AG20443 (cell line): Measurements from ENCODE around the gene TREX2.

Experiments
- DNase-seq: peaks from one replicate; pipeline ENCODE4 v3.0.0; 2012; ENCODE audit warnings: low spot score, mixed read lengths

Gene TREX2

DNA sequence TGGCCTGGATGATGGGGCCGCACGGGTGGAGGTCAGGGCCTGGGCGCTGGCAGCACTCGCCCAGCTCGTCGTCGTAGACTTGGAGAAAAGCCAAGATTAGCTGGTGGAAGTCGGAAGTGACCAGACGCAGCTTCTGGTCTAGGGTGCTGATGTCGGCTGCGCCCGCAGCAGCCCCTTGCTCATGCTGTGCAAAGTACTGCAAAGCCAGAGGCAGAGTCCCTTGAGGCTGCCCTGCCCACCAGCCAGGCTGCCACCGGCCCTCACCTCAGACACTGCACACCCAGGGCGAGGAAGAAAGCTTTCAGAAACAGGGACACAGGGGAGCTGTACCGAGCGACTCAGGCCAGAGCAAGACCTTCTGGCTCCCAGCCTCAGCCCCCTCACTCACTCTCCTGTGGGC, 9.7 kb upstream of the TREX2 start:
- DNase-seq: no peak

GRCh38 chrX:153454901-153455550, 9.2 kb upstream of the TREX2 start:
- no peak for DNase-seq

- no peak for DNase-seq
Observed at GRCh38 chrX:153450949-153451277, 5.1 kb upstream of the TREX2 start.

DNA sequence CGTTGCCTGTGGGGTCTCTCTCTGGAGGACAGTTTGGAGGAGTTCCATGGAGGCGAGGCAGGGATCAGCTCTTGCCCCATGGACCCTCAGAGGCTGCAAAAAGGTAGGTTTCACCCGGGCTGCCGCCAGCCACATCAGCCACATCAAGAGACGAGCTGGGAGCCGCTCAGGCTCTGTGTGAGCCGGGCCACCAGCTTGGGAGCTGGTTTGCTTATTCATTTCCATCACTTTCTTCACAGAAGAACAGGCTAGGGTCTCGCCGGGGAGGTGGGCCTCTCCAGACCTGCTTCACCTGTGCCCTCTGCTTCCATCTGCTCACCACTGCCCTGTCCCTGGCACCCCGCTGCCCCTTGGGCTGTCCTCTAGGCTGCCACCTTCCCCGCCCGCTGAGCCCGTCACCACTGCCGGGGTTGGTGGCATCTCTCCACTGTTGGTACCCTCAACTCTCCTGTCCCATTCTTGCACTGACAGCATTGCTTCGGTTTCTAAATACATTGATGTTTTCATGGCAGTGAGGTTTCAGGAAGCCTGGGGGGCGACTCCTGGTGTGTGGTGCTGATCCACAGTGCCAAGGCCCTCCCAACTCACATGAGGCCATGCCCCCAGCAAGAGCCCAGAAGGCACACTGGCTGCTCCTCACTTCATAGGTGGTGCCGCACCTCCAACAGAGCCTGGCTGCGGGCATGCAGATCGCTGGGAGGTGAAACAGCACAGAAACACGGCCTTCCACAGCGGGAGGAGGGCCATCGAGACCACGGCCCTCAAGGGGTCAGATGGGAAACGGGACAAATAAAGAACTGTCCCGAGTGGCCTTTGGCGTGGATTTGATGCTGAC, 4.5 kb upstream of the TREX2 start:
- DNase-seq: no peak

DNA sequence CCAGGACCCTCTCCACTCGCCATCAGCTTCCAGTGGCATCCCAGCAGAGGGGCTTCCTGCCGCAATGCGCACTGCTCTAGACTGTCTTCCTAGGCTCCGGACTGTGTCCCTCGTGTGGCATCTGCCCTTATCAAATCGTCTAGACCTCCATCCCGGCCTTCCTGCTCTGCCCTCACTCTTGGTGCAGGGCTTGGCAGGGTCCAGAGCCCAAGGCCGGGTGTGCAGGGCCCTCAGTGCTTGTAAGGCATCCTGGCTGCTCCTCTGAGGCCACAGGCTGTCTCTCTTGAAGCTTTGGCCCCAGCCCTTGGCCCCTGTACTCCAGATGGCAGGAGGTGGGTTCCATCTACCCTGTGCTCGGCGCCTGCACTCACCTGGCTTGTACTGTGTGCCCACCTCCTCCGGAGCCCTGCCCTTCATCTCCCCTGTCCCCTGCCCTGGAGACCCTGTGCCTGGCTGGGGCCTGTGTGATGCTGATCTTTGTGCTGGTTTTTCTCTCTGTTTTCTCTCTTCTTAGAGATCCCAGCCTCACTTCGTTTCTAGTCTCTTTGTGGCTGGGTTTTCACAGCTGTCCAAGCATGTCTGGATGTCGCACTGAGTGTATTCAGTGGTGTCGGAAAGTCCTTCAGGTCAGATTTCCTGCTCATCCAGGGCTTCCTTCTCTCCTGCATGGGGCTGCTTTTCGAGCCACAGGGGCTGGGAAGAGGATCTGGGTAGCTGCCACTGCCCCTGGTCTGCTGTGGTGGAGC, 3.7 kb upstream of the TREX2 start:
- DNase-seq: no peak

GRCh38 chrX:153448556-153449367, 2.9 kb upstream of the TREX2 start:
- DNase-seq: peak; percentile 17

DNA sequence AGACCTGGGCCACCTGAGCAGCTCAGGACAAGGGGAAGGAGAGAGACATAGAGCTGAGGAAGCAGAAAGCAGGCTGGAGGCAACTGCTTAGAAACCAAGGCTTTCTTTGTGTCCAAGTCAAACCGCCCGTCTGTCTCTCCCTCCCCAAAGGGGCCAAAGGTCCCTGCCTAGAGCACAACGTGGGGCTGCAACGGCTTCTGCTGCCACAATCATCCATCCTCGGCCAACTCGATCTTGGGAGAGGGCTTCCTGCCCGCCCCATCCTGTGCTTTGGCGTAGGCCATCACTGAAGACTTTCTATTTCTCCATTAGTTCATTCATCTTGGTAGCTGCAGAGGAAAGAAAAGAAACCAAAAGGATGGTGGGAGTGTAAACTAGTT, 1.7 kb upstream of the TREX2 start:
- no peak for DNase-seq

GRCh38 chrX:153446950-153447580, 1.2 kb upstream of the TREX2 start:
- no peak for DNase-seq

DNA sequence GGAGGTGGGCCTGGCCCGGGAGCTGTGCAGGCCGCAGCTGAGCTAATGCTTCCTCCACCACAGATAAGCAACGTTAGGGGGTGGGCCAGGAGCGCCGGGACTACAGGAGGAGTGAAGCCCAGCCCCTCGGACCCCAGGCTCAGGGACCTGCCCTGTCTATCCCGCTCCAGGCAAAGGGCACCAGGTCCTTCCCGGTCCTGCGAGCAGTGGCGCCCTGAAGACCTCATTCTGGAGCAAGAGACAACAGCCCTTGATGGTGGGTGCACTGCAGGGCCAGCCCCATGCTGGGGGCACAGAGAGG, 730 bp upstream of the TREX2 start:
- DNase-seq: no peak

DNA sequence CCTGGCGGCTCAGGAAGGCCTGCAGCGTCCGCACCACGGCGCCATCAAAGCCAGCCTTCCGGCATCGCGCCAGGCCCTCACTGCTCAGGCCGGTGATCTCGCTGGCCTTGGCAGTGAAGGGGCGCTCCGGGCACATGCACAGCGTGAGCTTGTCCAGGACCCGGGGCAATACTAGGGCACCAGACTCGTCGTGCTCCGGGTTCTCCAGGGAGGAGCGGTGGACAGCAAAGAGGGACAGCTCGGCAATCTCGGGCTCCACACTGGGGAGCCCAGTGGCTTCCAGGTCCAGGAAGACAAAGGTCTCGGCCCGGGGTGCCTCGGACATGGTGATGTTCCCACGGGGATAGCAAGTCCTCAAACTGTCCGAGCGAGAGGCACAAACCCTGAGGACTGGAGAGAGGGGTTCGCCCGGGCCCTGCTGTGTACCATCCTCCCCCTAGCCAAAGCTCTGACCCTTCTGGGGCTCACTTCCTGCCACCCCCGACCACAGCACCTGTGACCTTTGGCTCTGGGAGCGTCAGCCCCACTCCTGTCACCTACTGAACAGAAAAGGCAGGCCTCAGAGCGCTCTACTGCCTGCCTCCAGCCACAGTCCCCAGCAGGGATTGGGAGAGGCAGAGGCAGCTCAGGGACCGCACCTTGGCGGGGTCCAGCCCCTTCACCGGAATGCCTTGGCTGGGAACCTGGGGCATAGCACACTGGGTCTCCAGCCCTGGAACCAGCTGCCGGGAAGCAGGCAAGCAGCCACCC, 575 bp downstream of the TREX2 start:
- DNase-seq: no peak

GRCh38 chrX:153444333-153445011, 1.4 kb downstream of the TREX2 start:
- DNase-seq: no peak

DNA sequence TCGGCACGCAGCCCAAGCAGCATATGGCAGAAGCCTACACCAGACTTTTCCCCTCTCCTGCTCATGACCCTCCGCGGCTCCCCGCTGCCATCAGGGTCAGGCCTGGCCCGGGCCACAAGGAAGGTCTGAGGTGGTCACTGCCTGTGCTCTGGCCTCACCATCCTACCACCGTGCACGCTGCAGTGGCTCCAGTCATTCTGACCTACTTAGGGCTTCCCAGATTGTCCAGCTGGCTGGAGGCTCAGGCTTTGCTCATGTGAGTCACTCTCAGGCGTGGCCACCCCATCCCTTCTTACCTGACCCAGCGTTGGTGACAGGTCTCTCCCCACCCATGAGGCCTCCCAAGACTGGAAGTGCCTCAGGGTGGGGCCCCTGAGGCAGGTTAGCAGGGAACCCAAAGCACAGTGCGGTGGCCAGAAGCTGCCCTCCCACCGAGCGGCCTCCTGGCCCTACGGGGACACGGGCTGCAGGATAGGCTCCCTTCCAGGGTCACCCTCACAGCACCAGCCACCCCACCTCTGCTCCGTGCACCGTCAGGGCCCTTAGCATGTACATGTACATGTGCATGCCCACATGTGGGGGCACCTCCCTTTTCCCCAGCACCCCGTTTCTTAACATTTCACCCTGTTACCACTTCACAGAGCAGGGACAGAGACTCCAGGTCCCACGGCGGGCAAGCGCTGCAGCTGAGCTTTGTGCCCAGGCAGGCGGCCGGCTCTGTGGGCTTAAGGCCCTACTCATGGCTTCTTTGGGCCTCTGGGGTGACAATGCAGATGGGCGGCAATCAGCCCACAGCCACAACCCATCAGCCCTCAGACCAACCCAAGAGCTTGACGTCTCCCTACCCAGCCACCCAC, 2.2 kb downstream of the TREX2 start:
- peak; percentile 55 for DNase-seq

- no peak for DNase-seq
Observed at GRCh38 chrX:153442463-153442862, 3.4 kb downstream of the TREX2 start.

DNA sequence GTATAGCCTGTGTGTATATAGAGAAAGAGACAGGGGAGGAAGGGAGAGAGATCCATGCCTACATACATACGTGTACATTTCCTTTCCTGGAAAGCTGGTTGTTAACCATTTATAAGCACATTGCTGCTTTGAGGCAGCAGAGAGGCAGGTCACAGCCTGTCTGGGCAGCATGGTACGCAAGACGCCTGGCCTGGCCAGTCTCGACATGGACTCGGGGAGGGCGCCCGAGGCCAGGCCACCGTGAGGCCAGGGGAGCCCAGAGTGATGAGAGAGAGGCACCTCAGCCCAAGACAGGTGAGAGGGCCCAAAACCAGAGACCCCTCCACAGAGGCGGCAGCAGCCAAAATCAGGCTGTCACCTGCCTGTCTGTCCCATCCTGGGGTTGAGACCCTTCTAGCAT, 3.9 kb downstream of the TREX2 start:
- no peak for DNase-seq

DNA sequence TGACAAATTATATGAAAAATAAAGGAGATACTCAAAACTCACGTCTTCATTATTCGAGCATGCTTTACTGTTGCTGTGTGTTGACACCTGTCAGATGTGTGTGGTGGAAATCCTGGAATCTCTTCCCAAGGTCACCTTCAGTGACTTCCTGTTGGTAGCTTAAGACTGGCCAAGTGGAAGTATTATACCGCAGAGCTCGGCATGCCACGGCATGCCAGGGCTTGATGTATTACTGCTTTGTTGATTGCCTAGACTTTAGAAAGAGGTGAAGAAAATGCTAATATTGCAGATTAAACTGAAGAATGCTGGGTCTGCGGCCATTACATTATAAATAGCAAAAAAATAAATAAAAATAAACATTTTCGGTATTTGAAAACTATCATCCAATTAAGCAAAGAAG, 4.6 kb downstream of the TREX2 start:
- DNase-seq: no peak

- DNase-seq: no peak
Observed at GRCh38 chrX:153440556-153441135, 5.2 kb downstream of the TREX2 start.

GRCh38 chrX:153439977-153440376, 5.9 kb downstream of the TREX2 start:
- DNase-seq: no peak

GRCh38 chrX:153438532-153438931, 7.3 kb downstream of the TREX2 start:
- DNase-seq: peak; percentile 34

- DNase-seq: no peak
Observed at GRCh38 chrX:153435845-153436244, 10.0 kb downstream of the TREX2 start.
